Umbilical cord (tissue), 2 donors: ENCODE results near the gene SYT11. TPM values are rescaled to one million over a fixed set of nuclear protein-coding genes. Genes with fewer than 3 reads are reported as not detected.
"Not testable (repeated sequence)": the region's sequence is repeated elsewhere in the genome, so short reads cannot be mapped to it uniquely, and the experiment has no call there.

Experiments
- DNase-seq: peaks from one replicate; pipeline ENCODE4 v3.0.0-alpha.2; 2015; ENCODE audit warnings: low spot score
- total RNA-seq: library from RNA; depleted of rRNA; stranded (reverse); fragments of >200 nt; gene quantifications from one replicate; pipeline ENCODE4 v1.2.3, GENCODE V29; 2014; ENCODE audit warnings: low replicate concordance; ENCODE audit not compliant: insufficient read depth

Gene SYT11
- total RNA-seq, 1 donor from 2014 or later = 22.4 TPM

DNA sequence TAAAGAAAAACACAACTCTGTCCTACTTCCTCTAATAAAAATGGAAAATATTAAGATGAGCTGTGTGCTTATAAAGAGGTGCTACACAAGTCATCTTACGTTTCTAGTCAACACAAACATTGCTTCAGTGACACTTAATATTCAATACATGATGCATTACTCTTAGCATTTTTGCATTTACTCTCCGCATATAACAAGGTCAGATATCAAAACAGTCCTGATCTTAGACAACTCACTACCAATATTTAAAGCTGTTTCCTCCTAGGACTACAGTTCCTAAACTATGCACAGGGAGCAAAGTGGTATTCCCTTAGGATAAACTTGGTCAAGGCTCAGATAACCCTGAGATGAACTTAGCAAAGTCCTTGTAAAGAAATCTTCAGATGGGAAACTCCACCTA lies 39.5 kb downstream of the SYT11 start:
- no peak for DNase-seq

DNA sequence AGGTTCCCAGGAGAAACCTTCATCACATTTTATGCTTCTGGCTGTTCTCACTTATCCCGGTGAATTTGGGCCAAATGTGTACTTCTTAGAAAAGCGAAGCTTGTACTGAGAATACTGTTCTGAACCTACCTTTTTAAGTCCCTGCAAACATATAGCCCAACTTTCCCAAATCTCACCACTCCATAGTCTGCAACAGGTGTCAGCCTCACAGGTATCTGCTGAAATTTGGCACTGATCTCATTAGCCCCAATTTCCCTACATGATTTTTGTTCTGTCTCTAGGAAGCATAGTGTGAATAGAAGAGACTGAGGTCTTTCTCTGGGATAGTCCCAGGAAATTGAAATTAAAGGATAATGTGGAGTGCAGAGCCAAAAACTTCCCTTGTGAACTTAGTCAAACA lies 40.3 kb downstream of the SYT11 start:
- no peak for DNase-seq

DNA sequence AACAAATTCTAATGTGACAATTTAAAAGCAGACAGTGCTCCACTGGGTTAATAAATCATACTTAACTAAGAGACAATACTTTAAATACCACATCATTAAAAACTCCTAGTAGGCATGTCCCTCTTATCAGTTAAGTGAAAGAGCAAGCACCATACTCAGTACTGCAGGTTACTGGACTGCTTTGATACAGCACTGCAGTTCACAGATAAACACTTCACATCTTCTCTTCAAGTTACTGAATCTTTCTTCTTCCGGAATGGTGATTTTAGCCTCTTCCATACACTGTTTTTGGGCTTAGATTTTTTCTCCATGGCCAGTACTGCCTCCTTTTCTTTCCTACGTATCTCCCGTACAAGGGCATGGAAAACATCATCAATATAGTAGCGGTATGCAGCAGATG lies 40.8 kb downstream of the SYT11 start:
- no peak for DNase-seq

DNA sequence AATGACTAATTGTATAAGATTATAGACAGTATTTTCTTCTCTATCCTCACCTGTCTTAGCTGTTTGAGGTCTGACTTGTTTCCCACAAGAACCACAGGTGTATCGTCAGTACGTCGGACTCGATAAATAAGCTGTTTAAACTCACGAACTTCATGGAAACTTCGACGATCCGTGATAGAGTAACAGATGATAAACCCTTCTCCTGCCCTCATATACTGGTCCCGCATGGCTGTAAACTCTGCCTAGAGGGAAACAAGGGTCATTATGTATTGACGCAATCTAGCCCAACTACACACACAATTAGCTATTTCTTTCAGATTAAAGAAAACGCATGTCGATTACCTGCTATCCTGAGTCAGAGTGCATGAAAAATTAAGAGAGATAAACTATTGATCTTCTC lies 44.9 kb downstream of the SYT11 start:
- DNase-seq = no peak

DNA sequence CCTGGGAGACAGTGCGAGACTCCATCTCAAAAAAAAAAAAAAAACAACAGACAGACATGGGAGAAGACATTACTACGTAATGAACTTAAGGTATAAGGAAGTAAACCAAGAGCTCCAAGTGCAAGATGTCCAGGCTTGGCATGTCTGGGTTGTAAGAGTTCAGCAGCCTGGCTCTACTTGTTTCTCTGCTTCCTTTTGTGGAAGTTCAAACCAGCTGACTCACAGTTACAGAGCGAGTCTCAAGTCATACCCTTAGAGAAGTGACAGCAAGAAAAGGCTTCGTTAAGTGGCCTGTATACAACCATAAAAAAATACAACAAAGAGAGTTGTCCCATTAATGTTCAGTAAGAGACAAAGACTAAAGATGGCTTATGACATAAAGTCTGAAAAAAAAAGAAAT lies 50.5 kb downstream of the SYT11 start:
- peak; percentile 47 for DNase-seq

DNA sequence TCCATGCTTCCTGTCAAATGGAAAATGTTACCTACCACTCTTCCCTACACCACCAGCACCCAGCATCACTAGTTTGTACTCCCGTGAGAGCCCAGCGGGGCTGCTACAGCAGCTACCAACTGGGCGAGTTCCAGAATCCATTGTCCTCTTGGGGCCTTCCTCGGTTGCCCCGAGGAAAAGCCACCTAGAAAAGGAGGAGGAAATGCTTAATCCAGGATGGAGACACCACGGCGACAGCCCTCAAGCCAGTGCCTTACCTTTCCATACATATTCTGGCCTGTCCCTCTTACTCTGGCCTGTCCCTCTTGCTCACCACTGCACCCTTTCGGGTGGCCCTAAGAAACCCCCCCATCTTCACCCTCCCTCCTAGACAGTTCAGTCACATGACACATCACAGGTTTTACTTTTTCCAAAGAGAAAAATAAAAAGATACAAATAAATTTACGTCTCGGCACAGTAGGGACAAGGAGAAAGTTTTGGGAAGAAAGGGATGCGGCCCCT lies 51.3 kb downstream of the SYT11 start:
- peak; percentile 37 for DNase-seq

DNA sequence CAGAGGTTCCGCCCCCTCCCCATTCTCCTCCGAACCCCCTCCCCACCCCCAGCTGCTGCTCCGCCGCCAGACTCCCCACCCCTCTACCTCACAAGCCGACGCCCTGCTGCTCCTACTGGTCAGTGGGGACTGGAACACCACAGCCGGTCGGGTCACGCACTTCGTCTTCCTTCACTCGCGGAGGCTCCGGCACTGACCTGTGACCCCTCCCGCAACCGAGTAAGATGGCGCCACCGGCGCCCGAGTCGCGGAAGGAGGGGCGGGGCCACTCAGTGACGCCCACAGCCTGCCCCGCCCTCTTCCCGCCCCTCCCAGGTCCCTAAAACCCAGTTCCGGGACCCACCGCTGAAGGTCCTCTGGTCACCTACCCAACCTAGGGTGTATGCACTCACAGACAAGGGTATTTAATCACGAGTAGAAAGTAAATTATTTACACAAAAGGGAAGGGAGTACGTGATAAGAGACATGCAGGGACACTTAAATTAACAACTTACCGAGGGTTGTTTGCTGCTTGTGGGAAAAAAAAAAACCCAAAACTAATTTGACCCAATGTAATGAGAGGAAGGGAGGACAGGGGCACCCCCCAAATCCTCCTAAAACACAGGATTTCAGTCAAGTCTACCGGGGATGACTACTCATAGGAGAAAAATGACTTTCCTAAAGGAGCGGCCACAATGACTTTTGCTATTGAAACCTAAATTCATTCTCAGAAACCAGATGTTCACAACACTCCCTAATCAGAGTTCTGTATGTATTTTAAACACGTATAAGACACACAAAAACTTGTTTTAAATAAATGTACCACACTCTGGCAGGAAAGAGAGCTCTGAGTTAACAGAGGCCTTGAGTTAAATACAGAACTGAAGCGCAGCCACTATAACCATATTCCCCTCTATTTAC lies 52.0 kb downstream of the SYT11 start, which contains the start of gene RIT1:
RIT1 (minus strand) TSS at position 194 of the 900 bp plus-strand sequence. CDS start 588 bp downstream, outside the sequence.
- DNase-seq = peak; percentile 85

DNA sequence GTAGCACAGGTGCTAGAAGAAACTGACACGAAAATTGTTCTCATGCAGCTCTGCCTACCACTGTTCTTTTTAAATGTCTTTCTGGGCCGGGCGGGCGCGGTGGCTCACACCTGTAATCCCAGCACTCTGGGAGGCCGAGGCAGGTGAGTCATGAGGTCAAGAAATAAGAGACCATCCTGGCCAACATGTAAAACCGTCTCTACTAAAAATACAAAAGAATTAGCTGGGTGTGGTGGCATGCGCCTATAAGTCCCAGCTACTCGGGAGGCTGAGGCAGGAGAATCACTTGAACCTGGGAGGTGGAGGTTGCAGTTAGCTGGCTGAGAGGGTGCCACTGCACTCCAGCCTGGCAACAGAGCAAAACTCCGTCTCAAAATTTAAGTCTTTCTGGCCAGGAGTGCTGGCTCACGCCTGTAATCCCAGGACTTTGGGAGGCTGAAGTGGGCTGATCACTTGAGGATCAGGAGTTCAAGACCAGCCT lies 52.7 kb downstream of the SYT11 start:
- no peak for DNase-seq

DNA sequence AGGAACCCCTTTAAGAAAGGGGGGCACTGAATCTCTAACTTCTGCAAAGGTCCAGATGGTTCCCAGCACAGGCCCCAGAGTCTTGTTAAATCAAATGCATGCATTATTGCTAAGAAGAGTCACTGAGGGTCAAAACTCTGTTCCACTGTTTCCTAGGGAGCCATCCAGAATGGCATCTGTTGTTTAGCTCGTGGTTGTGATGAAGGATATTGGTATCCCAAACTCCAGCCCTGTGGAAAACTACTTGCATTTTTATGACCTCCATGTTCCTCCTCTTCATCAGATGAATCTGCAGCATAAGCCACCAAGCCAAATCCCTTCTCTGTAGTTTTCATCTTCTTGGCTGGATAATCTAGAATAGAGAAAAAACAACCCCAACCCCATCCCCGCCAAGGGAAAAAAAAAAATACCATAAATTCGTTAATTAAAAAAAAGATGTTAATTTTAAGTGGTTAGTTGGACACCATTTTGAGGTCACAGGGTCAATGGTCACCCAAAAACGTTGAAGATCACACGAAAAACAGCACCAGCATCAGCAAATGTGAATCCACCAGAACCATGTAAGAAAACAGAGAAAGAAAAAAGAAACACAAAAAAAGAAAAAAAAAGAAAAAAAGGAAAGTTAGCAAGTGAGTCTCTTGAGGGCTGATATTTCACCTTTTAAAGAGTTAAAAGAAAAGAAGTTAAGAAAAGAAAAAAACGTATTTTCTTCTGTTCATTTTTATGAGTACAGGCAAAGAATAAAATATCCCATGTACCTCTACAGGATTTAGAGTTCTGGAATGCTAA lies 54.8 kb downstream of the SYT11 start:
- no peak for DNase-seq

DNA sequence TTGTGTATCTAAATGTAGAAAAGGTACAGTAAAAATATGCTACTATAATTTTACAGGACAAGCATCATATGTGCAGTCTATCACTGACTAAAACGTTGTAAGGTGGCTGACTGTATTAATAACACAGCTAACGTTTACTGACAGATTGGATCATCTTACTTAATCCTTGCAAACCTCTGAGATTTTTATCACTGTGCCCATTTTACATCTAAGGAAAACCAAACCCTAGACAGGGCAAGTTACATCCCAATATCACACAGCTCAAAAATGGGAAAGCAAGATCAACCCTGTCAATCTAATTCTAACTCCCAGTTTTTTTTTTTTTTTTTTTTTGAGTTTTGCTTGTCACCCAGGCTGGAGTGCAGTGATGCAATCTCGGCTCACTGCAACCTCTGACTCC lies 59.3 kb downstream of the SYT11 start:
- no peak for DNase-seq

DNA sequence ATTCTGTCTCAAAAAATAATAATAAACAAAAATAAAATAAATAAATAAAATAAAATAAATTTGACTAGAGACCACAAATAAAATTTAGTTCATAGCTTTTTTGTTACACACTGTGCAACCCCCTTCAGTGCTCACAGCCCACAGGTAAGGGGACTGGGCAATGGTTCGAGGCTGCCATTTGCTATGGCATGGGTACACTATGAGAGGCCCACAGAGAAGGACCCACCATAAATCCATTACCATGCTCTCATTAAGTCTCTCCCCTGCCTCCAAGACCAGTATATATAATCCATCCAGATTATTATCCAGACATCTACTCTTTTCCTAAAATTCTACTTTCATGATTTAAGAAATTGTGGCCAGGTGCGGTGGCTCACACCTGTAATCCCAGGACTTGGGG lies 60.4 kb downstream of the SYT11 start:
- DNase-seq = no peak

DNA sequence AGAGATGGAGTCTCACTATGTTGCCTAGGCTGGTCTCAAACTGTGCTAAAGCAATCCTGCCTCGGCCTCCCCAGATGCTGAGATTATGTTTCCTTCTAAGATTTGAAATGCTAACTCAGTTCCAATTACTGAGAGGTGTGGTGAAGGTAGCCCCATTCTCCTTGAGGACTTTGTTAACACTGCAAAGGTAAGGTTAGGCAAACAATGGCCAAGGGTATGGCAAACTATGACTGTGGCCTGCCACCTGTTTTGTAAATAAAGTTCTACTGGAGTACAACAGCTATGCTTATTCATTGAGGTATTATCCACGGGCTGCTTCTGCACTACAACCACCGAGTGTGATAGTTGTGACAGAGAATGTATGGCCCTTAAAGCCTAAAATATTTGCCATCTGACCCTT lies 61.4 kb downstream of the SYT11 start:
- no peak for DNase-seq

DNA sequence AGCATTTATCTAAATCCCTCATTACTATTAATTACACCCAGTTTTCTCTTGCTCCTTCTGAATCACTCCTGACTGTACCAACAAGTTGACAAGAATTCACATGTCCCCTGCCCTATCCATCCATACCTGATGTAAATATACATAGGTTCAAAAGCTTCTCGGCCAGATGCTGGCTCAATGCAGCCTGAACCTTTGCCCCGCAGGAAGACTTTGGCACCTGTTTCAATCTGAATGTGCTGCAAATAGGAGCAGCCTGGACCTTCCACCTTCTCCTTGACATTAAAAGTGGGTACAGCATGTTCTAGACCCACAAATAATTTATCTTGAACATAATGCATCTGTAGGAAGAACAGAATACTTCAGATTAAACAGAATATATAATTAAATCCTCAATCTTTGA lies 66.1 kb downstream of the SYT11 start:
- no peak for DNase-seq

DNA sequence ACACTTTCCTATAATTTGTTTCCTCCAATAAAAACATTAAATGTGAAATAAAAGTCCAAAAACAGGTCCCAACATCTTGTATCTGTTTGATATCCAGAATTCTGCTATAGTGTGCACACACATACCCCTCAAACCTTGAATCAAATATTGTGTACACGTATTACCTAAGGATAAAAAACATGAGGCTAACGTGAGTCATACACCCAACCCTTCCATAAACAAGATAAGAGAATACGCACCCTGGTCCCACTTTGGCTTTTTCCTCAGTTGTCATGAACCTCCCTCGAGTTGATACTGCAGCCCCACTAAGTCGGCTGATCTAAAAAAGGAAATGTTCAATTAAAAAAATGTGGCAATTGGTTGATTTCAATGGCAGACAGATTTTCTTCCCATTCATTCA lies 69.7 kb downstream of the SYT11 start:
- DNase-seq = no peak

DNA sequence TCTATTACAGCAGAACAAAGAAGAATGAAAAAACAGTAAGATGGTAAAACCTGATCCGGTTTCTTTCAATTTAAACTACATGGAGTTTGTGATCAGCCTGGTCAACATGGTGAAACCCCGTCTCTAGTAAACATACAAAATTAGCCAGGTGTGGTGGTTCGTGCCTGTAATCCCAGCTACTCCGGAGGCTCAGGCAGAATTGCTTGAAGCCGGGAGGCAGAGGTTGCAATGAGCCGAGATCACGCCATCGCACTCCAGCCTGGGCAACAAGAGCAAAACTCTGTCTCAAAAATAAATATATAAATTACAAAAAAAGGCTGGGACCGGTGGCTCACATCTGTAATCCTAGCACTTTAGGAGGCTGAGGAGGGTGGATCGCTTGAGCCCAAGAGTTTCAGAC lies 71.4 kb downstream of the SYT11 start:
- not testable (repeated sequence) for DNase-seq

DNA sequence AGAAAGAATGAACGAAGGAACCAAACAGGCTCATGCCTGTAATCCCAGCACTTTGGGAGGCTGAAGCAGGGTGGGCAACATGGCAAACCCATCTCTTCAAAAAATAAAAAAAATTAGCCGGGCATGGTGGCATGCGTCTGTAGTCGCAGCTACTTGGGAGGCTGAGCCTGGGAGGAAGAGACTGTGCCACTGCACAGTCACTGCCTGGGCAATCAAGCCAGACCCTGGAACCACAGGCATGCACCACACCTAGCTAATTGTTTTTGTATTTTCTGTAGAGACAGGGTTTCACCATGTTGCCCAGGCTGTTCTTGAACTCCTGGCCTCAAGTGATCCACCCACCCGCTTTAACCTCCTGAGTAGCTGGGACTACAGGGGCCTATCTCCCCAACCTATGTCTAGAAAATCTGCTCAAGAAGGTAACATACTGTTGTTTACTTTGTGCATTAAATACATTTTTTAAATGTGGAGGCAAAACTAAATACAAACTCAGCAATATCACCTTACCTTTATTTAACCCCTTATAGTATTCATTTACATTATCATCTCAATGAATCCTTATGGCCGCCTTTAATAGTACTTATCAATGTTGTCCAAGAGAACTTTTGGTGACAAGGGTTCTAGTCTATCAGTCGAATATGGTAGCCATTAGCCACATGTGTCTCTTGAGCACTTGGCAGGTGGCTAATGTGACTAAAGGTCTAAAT lies 72.1 kb downstream of the SYT11 start:
- DNase-seq = no peak

DNA sequence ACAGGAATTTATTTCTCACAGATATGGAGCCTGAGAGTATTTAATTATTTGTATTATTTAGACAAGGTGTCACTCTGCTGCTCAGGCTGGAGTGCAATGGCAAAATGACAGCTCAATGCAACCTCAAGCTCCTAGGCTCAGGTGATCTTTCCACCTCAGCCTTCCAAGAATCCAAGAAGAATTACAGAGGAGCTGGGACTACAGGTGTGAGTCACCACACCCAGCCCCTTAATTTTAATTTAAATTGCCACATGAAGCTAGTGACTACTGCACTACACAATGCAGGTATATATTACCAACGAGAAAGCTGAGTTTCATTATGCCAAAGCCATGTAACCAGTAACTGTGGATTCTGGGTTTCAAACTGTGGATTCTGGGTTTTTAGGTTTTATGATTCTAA lies 72.7 kb downstream of the SYT11 start:
- no peak for DNase-seq

DNA sequence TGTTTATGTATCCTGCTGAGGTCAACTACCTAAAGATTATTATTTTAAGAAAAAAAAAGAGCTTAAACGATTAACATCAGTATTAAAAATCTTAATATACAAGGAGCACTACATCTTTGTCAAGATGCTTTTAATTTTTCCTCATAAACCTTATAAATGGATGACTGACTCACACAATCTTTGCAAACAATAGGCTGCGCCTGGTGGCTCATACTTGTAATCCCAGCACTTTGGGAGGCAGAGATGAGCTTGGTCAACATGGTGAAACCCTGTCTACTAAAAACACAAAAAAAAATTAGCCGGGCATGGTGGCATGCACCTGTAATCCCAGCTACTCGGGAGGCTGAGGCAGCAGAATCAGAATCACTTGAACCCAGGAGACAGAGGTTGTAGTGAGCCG lies 73.1 kb downstream of the SYT11 start:
- DNase-seq = no peak

DNA sequence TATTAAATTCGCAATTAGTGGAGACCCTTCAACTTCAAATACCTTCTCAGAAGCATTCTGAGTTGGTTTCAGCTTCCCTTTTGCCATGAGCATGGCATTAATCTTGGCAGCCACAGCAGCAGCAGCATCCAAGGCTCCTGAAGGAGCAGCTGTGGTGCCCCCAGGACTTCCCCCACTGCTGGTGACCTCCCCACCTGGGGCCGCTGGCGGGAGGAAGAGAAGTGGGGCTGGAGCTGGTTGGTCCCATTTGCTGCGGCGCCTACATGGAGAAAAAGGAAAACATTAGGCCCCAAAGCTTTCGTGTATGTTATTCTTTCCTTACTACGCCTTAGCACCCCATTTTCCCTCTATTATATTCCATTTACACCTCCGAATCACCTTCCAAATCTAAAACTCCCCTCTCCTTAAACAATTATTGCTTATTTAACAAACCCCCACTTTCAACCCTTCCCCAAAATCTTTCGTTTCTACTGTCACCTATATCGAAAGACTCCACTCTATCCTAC lies 74.3 kb downstream of the SYT11 start:
- no peak for DNase-seq

DNA sequence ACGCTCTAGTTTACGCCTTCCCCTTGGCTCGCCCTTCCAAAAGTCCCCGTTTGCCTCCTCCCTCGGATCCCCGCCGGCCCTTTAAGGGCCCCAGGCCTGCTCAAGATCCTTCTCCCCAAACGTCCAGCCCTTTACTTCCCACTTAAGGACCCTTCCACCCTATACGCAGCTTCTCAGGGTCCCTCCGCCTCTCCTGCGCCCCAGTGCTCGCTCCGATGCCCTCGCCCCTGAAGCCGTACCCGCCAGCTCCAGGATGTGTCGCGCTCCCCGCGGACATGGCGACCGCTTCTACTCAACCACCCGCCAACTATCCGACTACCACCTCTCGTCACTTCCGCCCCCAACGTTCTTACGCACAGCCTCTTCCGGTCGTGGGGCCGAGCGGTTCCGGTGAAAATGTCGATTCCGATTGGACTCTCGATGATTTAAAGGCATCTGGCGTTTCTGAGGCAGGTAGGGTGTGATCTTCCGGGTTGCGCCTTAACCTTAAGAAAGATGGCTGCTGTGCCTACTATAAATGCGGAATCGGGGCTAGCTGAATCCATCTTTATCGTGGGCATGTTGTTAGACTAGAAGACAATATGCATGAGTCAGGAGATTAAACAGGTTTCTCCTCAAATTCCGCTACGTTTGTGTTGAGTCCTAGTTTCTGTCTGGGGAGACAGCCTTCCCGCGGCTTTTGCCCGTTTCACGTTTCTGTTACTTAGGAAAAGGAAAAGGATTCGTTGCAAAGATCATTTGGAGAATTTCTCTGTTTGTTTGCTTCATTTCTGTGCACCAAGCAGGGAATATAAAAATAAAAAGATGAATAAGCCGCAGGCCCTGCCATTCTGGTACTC lies 74.9 kb downstream of the SYT11 start, which contains the start of gene KHDC4:
KHDC4 (minus strand) TSS at position 317 of the 839 bp plus-strand sequence; CDS start at position 277, 40 bp downstream.
- peak; percentile 100 for DNase-seq
